GM21786 (cell line): ENCODE measurements around the gene OR4E2.
"Not testable (repeated sequence)": the region's sequence is repeated elsewhere in the genome, so short reads cannot be mapped to it uniquely, and the experiment has no call there.

ENCODE experiments used
- ATAC-seq: cut with Tn5 transposase; IDR thresholded peaks from one replicate; pipeline ENCODE4 v1.9.1; 2021; ENCODE audit not compliant: unreplicated experiment

Gene OR4E2

DNA sequence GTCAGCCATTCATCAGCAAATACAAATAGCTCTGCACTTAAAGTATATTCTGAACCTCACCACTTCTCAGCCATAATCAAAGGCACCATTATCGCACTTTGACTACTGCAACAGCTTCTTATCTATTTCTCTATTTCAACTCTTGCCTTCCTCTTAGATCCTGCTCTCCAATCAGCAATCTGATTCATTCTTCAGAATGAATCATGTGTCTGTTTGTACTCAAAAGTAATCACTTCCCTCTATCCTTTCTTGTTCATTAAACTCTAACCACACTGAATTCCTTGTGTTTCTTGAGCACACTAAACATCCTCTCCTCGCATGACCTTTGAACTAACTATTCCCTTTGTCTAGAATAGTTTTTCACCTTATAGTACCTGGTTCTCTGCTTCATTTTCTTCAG lies 32.8 kb downstream of the OR4E2 start:
- no peak for ATAC-seq

DNA sequence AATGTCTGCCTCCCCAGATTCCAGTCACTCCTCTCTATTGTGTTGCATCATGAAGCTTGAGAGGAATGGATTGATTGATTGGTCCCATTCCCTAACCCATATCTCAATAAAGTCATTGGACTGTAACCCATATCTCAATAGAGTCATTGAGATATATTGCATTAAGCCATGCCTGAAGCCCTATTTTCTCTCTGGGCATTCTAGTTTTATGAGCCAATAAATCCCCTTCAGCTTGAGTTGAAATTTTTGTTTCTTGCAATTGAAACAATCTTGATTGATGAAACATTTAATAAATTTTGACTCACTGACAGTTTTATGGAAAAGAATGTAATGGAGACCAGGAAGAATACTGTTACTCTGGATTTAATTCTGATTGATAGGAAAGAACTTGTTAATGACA lies 40.8 kb downstream of the OR4E2 start:
- ATAC-seq: no peak

DNA sequence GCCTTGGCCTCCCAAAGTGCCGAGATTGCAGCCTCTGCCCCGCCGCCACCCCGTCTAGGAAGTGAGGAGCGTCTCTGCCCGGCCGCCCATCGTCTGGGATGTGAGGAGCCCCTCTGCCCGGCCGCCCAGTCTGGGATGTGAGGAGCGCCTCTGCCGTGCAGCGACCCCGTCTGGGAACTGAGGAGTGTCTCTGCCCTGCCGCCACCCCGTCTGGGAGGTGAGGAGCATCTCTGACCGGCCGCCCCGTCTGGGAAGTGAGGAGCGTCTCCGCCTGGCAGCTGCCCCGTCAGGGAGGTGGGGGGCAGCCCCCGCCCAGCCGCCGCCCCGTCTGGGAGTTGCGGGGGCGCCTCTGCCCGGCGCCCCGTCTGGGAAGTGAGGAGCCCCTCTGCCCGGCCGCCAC lies 44.0 kb downstream of the OR4E2 start:
- not testable (repeated sequence) for ATAC-seq

DNA sequence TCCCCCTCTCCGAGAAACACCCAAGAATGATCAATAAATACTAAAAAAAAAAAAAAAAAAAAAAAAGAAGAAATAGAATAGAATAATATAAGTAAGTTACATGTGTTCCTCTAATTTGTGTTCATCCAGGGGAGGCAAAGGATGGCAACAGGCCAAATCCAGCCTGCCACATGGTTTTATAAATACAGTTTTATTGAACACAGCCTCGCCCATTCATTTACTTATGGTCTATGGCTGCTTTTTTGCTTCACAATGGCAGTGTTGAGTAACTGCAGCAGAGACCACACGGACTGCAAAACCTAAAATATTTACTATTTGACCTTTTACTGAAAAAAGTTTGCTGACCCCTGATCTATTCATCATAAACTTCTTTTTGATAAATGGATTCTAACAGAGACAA lies 44.9 kb downstream of the OR4E2 start:
- not testable (repeated sequence) for ATAC-seq

DNA sequence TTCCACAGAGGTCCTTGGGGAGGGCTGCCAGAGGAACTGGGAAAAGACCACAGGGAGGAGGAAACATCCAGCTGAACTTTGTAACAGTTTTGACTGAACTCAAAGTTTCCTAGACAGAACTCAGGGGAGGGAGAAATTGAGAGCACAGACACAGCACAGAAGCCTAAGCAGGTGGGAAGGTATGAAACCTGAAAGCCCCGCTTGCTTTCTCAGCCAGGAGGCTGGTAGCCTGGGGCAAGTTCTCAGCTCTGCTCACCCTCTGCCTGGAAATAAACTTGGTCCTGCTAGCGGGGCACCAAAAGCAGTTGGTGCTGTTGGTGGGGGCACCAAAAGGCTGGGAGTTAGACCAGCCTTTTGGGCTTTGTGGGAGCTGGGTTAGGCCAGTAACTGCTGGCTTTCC lies 45.9 kb downstream of the OR4E2 start:
- ATAC-seq: no peak

DNA sequence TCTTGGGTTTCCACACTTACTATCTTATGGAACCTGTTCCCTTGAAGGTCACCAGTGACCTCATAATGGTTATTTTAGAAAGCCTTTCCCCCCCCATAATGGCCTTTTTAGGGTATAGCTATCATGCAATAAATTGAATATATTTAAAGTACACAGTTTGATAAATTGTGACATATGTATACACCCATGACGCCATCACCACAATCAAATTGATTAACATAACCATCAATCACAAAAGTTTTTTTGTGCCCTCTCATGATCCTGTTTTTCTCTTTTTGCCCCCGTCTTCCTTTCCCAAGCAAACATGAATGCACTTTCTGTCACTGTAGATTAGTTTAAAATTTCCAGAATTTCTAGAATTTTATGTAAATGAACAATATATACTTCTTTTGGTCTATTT lies 48.7 kb downstream of the OR4E2 start:
- no peak for ATAC-seq

DNA sequence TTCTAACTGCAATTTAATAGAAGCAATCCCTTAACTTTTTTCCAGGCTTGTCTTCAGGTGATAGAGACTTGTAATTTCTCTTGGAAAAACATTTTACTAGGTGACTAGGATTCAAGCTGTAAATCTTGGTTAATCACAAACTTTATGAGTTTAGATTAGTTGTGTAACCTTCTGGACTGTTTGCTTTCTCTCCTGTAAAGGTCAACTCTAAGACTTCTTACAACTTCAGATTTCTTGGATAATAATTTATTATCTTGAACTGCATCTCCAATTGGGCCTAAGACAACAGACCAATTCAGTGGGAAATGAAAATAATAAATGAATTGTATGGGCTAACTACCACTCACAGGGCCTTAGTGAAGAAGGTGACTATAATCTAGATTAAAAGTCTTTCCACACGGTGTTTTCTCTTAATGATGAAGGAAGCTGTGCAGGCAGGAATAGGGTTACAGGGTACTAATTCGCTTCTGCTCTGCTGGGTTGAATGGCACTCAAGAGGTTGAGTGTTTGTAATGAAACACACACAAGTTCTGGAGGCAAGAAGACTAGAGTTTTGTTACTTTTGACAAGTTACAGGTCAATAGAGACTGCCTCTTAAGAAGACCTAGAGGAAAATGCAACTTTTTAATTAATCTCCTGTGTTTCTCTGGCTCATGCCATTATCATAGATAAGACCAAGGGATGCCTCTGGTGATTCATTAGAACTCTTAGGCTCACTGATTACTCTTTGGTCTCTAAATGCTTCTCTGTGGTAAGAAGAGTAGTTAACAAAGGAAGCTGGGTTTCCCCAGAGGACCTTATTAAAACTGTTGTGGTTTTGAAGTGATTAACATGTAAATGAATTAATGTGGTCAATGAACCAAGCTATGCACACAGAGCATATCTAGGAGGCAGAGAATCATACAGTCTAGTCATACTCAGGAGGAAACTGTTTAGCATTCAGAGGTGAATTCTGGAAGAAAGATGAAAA lies 50.0 kb downstream of the OR4E2 start:
- ATAC-seq: no peak

DNA sequence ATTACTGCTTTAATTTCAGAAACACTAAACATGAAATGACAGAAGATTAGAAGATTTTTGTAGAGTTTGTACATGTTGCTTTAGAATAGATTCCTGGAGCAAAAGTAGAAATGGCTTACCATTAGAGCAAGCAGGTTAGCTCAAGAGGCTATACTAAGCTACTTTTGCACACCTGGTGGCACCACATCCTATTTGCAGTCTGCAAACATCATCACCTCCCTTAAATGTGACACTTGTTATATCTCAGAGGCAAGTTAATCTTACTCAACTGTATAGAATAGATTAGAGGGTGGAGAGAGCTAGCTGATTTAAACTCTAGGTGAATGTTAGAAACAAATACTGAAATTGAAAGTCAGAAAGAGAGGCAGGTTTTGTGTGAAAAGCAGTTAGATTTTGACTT lies 50.7 kb downstream of the OR4E2 start:
- no peak for ATAC-seq

DNA sequence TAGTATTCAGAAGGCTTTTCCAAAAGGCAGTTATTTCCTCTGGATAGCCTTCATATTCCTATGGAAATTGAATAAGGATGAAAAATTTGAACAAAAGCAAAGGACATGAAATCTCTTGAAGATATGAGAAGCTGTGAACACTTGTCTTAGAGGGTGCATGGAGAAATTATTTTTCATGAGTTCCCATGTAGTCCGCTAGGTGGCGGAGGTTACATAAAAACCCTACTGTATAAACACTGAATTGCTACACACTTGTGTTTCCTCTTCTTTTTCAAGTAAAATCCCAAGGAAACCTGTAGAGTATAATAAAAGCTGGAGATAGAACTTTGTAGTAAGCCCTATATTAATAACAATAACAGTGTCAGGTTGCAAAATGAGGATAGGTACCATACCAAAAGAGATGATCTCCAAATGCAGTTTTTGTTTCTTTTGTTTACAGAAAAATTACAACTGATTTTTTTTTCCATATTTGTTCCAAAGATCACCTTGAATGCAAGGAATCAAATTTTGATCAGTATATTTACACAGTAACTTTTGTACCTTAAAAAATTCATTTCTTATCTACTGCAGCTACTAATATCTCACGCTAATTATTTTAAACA lies 57.8 kb downstream of the OR4E2 start:
- no peak for ATAC-seq

DNA sequence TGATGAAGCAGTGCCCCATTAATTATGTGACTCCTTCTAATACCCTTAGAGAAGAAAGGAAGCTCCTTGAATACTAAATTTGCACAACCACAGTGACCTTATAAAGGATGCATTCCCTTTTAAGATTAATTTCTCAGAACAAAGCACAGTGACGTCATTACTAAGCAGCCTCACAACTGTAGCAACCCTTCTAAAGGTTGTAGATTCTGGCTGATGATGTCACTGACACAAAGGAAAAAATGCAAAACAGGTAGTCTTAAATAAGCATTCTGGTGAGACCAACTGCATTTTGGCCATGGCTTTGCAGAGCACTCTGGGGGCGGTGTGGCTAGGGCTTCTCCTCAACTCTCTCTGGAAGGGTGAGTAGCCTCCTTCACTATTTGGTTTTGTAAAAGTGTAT lies 58.4 kb downstream of the OR4E2 start:
- no peak for ATAC-seq

DNA sequence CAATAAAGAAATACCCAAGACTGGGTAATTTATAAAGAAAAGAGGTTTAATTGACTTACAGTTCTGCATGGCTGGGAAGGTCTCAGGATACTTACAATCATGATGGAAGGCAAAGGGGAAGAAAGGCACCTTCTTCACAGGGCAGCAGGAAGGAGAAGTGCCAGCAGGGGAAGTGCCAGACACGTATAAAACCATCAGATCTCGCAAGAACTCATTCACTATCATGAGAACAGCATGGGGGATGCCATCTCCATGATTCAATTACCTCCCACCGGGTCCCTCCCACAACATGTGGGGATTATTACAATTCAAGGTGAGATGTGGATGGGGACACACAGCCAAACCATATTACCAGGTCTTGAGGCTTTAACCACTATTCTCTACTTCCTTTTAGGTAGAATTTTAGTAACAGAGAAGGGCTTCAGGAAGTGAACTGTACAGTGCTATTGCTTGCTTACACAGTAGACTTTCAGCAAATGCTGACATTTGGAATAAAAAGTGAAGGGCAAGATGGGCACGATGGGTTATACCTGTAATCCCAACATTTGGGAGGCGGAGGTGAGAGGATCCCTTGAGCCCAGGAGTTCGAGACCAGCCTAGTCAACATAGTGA lies 60.8 kb downstream of the OR4E2 start:
- ATAC-seq: no peak
